ENCODE results near the gene IRF7. TPM values are rescaled to one million over a fixed set of nuclear protein-coding genes. Genes with fewer than 3 reads are reported as not detected.
A peak's percentile ranks its signal among the peaks of the same experiment; 100 is the strongest.

The IRF7 gene
- total RNA-seq, 1 experiment from 2014 or later: 329 TPM

DNA sequence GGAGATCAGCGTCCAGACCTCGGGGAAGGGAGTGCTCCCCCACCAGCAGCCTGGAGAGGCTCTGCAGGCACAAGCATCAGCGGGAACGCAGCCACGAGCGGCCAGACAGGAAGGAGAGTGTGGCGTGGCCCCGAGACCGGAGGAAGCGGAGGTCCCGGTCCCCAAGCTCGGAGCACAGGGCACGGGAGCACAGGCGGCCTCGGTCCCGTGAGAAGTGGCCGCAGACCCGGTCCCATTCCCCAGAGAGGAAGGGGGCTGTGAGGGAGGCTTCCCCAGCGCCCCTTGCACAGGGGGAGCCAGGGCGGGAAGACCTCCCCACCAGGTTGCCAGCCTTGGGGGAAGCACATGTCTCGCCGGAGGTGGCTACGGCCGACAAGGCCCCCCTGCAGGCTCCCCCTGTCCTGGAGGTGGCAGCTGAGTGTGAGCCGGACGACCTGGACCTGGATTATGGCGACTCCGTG is 6.9 kb downstream of the IRF7 start:
- DNase-seq (ENCODE audit: low spot score): no peak

DNA sequence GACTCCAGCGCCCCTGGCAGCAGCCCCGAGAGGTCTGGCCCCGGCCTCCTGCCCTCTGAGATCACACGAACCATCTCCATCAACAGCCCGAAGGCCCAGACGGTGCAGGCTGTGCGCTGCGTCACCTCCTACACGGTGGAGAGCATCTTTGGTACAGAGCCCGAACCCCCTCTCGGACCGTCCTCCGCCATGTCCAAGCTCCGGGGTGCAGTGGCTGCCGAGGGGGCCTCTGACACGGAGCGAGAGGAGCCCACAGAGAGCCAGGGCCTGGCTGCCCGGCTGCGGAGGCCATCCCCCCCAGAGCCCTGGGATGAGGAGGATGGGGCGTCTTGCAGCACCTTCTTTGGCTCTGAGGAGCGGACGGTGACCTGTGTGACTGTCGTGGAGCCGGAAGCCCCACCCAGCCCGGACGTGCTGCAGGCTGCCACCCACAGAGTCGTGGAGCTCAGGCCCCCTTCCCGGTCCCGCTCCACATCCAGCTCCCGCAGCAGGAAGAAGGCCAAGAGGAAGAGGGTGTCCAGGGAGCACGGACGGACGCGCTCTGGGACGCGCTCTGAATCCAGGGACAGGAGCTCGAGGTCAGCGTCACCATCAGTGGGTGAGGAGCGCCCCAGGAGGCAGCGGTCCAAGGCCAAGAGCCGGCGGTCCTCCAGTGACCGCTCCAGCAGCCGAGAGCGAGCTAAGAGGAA is 7.6 kb downstream of the IRF7 start:
- no peak for DNase-seq (ENCODE audit: low spot score)

DNA sequence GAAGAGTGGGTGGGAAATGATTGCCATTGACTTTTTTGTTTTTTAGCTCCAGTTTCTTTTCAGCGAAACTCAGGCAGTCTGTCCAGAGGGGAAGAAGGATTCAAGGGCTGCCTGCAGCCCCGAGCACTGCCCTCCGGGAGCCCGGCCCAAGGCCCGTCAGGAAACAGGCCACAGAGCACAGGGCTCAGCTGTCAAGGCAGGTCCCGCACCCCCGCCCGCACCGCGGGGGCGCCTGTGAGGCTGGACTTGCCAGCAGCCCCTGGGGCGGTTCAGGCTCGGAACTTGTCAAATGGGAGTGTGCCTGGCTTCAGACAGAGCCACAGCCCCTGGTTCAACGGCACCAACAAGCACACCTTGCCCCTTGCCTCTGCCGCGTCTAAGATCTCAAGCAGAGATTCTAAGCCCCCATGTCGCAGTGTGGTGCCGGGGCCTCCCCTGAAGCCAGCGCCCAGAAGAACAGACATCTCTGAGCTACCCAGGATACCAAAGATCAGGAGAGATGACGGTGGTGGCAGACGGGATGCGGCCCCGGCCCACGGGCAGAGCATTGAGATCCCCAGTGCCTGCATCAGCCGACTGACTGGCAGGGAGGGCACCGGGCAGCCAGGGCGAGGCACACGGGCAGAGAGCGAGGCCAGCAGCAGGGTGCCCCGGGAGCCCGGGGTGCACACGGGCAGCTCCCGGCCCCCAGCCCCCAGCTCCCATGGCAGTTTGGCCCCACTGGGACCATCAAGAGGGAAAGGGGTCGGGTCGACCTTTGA is 8.6 kb downstream of the IRF7 start:
- no peak for DNase-seq (ENCODE audit: low spot score)

DNA sequence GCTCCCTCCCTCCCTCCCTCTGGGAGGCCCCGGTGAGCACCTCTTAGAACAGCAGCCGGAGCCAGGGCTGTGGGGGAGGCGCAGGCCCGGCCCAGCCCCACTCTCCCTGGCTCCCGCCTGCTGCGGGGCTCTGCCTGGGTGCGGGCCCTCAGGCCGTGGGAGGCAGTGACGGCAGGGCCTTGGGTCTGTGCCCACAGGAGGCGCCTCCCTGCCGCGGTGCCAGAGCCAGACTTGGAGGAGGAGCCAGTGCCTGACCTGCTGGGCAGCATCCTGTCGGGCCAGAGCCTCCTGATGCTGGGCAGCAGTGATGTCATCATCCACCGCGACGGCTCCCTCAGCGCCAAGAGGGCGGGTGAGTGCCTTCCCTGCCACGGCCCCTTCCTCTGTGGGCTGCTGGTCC is 9.5 kb downstream of the IRF7 start:
- DNase-seq (ENCODE audit: low spot score): peak; percentile 95

DNA sequence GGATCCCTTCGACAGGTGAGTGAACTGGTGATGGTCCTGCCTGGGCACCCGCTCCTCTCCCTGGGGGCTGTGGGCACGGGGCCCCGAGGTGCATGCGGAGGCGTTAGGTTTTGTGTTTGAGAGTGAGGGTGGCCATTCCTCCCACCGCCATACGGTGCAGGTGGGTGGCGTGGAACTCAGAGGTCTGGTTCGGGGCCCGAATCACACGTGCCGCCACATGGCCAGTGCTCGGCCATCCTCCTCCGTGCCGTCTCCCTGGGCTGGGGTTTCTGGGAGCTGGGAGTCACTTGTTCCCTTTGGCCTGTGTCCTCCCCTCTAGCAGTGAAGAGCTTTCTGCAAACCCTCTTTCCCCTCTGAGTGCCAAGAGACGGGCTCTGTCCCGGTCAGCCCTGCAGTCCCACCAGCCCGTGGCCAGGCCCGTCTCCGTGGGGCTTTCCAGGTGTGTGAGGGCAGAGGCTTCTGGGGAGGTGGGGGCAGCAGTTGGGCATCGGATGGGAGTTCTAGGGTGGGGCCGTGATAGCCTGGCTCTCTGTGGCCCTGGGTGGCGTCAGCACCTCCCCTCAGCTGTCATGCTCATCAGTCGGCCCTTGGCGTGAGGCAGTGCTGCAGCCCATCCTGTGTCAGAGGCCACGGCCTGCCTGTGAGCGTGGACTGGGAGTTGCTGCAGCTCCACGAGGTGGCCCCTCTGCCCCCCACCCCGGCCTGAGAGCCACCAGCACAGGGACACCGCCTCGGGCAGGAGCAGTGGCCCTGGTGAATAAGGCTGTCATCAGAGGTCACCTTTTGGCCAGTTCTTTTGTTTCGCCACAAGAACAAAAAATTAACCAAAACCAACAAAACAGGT is 10.2 kb downstream of the IRF7 start:
- peak; percentile 20 for DNase-seq (ENCODE audit: low spot score)

- DNase-seq (ENCODE audit: low spot score): no peak
Observed at GRCh38 chr11:603154-603553, 12.6 kb downstream of the IRF7 start.

- no peak for DNase-seq (ENCODE audit: low spot score)
Observed at GRCh38 chr11:601573-602245, 14.0 kb downstream of the IRF7 start.

GRCh38 chr11:598005-598680 is 17.6 kb downstream of the IRF7 start:
- DNase-seq (ENCODE audit: low spot score): no peak

DNA sequence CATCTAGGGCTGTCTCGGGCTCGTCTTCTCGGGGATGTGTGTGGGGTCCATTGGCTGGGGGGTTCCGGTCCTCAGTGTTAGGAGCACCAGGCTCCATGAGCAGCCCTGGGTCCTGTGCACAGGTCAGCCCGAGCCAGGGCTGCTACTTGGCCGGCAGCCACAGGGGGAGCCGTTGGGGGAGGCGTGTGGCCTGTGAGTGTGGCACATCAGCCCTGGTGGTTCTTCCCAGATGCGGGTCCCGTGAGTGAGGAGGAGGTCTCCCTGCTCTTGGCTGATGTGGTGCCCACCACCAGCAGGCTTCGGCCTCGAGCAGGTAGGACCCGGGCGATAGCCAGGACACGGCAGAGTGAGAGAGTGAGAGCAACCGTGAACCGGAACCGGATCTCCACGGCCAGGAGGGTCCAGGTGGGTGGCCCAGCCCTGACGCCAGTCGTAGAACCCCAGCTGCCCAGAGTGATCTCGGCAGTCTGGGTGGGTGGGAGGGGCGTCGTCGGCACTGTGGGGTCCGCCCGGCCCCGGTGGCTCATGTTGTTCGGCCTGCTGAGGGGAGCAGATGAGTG is 18.5 kb downstream of the IRF7 start:
- DNase-seq (ENCODE audit: low spot score): no peak

DNA sequence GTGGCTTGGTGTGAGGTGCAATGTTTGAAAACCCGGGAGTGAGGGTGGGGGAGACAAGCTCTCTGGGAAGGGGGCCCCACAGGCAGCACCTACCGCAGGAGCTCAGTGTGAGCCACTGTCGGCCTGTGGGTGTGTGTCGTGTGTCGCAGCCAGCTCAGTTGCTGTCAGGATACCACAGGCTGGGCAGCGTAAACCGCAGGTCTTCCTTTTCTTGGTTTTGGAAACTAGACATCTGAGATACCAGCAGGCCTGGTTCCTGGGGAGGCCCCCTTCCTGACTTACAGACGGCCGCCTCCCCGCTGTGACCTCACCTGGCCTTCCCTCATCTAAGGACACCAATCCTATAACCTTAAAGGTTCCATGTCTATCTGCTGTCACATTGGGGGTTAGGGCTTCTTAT is 19.4 kb downstream of the IRF7 start:
- DNase-seq (ENCODE audit: low spot score): no peak

DNA sequence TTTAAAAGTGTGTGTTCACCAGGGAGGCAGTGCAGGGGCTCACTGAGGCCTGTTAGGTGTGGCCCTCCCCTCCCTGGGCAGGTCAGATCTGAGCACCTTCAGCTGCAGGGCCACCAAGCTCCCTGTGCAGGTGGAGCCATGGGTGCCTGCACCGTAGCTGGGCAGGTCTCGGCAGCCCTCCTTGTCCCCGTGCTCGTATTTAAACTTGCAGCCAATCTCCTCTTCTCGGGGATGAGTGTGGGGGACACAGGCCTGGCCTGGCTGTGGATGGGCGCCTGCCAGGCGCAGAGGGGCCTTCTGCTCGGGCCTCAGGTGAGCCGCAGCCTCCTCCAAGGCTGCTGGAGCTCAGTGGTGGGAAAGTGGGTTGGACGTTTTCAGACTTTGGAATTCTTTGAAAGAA is 20.4 kb downstream of the IRF7 start:
- DNase-seq (ENCODE audit: low spot score): no peak

DNA sequence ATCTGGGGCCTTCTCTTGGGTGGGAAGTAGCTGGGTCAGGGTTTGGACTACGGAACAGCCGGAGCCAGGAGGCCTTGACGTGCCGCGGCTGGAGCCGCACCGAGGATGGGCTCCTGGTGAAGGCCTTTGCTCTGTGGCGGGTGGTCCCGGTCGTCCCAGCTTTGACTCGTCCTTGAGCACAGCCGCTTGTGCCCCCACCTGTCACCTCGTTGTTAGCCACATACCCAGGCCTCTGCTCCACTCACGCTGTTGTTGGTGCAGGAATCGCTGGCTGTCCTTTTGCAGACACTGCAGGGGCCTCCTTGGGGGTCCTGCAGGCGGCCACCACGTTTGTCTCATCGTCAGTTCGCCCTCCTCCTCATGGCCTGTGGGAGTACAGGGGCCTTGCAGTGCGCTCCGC is 22.4 kb downstream of the IRF7 start:
- DNase-seq (ENCODE audit: low spot score): no peak

GRCh38 chr11:592918-593317 is 22.8 kb downstream of the IRF7 start:
- DNase-seq (ENCODE audit: low spot score): no peak

GRCh38 chr11:592501-592900 is 23.2 kb downstream of the IRF7 start:
- DNase-seq (ENCODE audit: low spot score): no peak

GRCh38 chr11:590997-591396 is 24.8 kb downstream of the IRF7 start:
- no peak for DNase-seq (ENCODE audit: low spot score)

- DNase-seq (ENCODE audit: low spot score): no peak
Observed at GRCh38 chr11:589798-590197, 26.0 kb downstream of the IRF7 start.

DNA sequence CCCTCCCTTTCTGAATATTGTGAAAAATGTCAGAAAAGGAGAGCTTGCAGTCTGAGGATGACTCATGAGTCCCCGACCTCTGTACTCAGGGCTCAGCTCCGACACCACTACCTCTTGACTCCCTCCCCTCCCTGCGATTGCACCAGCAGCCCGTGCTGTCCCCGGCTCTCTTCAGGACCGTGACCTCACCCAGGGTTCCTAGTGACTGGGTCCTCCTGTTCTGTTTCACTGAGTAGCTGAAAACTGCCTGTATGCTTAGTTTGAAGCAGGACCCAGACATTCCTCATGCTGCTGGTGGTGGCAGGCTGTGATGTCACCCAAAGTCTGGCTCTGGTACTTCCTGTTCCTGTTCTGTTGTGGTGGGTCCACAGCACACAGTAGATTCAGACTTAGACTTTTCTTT is 27.8 kb downstream of the IRF7 start:
- DNase-seq (ENCODE audit: low spot score): peak; percentile 49

GRCh38 chr11:587546-587945 is 28.2 kb downstream of the IRF7 start:
- no peak for DNase-seq (ENCODE audit: low spot score)

DNA sequence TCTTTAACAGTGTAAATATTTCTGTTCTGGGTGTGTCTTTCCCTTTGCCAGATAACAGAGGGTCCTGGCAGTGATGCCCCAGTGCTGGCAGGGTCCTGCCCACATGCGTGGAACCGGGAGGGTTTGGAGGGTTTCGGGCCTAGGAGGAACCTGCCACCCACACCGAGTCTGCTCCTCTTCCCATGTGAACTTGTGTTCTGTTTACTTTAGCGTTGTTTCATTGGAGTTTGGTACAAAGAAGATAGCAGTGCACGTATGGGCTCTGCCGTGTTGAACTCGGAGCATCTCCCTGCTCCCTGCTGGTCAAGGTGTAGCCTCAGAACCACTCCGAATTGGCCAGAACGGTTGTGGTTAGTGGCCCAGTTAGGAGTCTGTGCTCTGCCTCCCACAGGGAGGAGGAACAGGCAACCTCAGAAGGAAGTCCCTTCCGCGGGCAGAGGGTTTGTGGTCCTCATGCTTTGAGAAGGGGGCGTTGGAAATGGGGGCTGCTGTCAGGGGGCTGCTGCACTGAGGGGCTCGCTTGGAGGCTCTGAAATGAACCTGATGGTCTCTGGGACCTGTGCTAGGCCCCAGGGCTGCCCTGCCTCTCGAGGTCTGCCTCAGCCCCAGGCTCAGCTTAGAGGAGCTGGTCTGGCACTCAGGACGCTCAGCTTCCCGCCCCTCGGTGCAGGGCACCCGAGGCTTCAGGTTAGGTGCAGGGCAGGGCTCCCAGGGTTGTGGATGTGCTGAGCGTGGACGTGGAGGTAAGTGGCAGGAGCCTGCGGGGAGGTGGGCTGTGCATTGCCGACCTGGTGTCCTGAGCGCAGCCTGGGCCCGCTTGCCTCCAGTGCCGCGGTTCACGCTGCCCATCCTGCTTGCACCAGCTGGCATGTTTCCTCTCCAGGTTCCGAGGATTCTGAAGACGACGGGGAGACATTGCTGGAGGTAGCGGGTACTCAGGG is 29.1 kb downstream of the IRF7 start:
- DNase-seq (ENCODE audit: low spot score): no peak

DNA sequence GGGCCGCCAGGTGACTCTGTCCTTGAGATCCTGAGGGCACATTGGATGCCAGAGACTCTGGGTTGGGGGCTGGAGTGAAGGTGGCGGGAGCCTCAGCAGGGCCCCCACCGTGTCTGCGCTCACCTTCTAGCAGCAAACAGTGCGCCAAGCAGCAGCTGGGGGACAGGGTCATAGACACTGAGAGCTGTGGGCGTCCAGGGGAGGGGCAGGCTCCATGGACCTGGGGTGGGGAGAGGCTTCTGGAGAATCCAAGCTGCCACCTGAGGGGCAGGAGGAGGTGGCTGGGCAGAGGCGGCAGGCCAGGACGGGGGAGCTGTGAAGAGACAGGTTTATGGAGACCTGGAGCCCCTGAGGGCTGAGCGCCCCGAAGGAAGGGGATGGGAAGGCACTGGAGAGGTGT is 31.5 kb downstream of the IRF7 start:
- no peak for DNase-seq (ENCODE audit: low spot score)

All from HT-29 (cell line).